Activated CD4-positive, CD25-positive, alpha-beta regulatory T cell treated with anti-CD3 and anti-CD28 coated beads, Interleukin-2, amount 50 U/mL, for 72 hours (primary cell): ENCODE data around the gene IKZF3.
"Not testable (repeated sequence)": the region's sequence is repeated elsewhere in the genome, so short reads cannot be mapped to it uniquely, and the experiment has no call there.

Source experiments
- DNase-seq: peaks from one replicate; pipeline ENCODE4 v3.0.0; 2021

IKZF3 gene

DNA sequence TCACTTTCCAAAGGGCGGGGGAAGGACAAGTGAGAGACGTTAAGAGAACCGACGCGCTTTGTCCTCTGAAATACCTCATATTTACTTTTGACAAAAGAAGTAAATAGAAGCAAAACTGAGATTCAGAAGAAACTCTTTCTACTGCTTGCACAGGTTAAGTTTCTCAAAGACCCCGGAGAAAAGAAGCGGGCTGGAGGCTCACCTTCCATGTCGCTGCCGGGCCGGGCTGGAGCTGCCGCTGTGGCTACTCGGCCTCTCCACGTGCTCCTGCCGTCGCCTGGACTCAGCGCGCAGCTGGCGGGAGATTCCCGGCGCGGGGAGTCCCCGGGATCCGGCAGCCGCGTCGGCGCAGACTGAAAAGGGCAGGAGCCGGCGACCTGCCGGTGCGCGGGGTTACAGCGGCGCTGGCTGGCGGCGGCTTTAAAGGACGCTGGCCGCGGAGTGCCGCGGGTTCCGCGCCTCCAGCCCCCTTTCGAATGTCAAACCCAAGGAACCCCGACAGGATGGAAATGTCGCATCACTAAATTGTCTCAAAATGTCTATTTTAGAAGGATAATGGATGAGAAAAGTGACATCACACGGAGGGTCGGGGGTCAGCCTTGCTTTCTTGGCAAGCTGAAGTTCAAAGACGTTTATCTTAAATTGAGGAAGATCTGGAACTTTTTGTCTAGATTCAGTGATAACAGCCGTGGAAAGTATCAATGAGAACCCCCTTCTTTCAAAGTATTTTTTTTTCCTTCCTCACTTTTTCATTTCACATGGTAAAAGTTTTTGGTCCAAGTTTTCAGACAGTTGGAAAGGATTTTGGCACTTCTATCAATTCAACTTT is at the start of gene IKZF3:
Gene IKZF3, minus strand, starts transcription at position 395 of the 829 bp plus-strand sequence. Its CDS starts 186 bp downstream, at position 209.
- peak; percentile 84 for DNase-seq

- no peak for DNase-seq
These were observed 44.8 kb upstream of the IKZF3 start for GRCh38 chr17:39908789-39909352.

DNA sequence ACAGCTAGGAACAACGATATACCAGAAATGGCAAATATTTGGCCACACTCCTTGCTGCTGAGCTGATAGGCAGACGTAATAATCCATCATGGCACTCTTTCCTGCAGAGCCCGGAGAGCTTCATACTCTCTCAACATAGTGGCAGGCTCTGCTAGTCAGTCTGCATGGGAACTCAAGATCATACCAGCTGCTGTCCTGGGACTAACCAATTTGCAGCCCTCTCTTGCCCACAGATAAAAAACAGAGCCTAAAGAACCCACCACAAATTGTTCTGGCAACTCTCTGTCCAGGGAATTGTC is 40.8 kb upstream of the IKZF3 start:
- DNase-seq = no peak

DNA sequence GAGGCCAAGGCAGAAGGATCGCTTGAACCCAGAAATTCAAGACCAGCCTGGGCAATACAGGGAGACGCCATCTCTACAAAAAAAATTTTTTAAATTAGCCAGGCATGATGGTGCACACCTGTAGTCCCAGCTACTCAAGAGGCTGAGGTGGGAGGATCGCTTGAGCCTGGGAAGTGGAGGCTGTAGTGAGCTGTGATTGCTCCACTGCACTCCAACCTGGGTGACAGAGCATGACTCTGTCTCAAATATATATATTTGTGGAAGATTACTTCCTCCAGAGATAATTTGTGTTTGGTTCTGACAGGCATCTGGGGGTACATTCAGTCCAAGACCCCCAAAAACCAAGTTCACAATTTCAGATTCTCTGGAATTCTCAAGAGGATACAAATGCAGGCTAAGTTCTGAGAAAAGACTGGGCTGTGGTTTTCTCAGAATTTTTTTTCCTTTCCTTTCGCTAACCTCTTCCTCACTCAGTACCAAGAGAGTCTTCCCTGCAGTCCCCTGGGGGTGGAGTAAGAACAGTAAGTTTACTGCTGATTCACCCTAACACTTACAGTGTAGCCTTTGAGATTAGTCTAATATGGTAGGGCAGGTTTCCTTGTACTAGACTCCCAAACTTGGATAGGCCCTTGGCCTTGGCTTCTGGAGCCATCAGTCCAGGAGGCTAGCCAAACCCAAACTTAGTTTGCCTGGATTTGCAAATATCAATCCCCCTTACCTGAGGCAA is 39.2 kb upstream of the IKZF3 start:
- no peak for DNase-seq

DNA sequence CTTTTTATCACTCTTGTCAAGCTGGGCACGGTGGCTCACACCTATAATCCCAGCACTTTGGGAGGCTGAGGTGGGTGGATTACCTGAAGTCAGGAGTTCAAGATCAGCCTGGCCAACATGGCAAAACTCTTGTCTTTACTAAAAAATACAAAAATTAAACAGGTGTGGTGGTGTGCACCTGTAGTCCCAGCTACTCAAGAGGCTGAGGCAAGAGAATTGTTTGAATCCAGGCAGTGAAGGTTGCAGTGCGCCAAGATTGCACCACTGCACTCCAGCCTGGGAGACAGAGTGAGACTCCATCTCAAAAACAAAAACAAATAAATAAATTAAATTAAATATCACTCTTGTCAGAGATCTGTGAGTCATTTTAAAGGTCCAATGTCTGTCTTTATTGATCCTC is 37.9 kb upstream of the IKZF3 start:
- not testable (repeated sequence) for DNase-seq

DNA sequence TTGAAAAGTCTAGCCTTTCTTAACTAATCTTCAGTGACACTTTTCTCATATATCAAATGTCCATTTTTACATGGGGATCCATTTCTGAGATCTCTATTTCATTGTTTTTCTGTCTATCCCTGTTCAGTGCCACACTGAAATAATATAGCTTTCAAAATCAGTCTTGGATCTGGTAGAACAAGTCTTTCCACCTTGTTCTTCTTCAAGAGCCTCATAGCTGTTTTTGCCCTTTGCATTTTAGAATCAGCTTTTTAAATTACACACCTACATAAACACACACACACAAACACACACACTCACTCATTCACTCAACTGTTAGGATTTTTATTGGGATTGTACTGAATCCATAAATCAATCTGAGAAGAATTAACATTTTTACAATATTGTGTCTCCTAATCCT is 35.1 kb upstream of the IKZF3 start:
- no peak for DNase-seq

GRCh38 chr17:39898088-39898487 is 34.0 kb upstream of the IKZF3 start:
- DNase-seq = no peak

DNA sequence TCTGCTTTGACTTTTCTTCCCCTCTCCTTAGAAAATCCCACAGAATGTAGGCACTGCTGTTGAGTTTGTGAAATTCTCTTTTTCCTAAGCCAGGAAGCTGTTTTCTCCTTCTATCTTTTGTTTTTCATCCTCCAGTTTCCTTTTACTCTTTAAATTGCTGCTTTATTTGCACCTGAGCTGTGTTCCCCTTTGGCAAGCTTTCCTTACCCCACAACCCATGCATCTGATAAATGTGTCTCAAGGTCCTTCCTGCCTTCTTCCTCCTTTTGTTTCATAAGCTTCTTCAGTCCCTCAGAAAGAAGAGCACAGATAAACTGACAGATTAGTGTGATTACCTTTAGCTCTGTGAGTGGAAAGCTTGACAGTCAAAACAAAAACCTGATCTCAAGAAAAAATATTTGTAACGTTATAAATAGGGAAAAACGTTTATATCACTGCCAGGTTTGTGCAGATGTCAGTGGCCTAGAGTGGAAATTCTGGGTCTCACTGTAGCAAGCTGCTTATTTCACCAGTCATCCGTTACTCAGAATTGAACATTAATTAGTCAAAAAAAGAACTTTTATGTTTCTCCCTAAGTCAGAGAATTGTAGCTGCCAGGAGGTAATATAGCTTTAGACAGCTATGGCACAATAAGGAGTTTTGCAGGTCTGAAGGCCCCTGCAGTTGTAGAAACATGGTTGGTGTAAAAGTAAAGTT is 30.7 kb upstream of the IKZF3 start:
- DNase-seq = no peak

- no peak for DNase-seq
These were observed 25.1 kb upstream of the IKZF3 start for GRCh38 chr17:39889200-39889599.

GRCh38 chr17:39887078-39887477 is 23.0 kb upstream of the IKZF3 start:
- DNase-seq = no peak

DNA sequence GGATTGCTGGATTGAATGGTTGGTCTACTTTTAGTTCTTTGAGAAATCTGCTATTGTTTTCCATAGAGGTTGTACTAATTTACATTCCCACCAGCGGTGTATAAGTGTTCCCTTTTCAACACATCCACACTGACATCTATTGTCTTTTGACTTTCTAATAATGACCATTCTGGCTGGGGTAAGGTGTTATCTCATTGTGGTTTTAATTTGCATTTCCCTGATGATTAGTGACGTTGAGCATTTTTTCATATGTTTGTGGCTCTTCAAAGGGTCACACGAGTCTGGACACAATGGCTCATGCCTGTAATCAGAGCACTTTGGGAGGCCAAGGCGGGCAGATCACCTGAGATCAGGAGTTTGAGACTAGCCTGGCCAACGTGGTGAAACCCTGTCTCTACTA is 22.0 kb upstream of the IKZF3 start:
- not testable (repeated sequence) for DNase-seq

DNA sequence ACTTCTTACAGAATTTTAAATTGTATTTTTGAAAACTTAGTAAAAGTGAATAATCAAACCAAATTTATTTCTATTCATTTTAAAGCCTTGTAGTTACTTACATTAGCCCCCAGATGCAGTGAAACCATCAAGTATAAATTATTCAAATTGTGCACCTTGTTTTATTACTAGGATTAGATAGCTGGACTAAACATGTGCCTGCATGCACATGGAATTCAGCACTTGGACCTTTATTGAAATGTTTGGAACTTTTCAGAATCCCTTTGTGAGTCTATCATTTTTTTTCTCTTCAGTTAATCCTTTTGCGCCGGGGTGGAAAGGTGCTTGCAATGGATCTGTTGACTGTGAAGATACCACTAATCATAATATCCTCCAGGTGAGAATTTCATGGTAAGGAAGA is 8.6 kb upstream of the IKZF3 start:
- no peak for DNase-seq

GRCh38 chr17:39871801-39872200 is 7.7 kb upstream of the IKZF3 start:
- no peak for DNase-seq

- DNase-seq = no peak
These were observed 6.7 kb upstream of the IKZF3 start for GRCh38 chr17:39870776-39871175.

GRCh38 chr17:39868554-39868942 is 4.4 kb upstream of the IKZF3 start:
- DNase-seq = no peak

- peak; percentile 66 for DNase-seq
These were observed 3.9 kb upstream of the IKZF3 start, which contains the start of gene ZPBP2 for GRCh38 chr17:39867880-39868553. ZPBP2 (plus strand) TSS chr17:39868202; CDS start chr17:39868355, 153 bp downstream.

GRCh38 chr17:39867084-39867879 is 3.2 kb upstream of the IKZF3 start:
- DNase-seq = peak; percentile 65

- DNase-seq = no peak
These were observed 2.1 kb upstream of the IKZF3 start for GRCh38 chr17:39866013-39866730.

GRCh38 chr17:39863244-39863917 is 731 bp downstream of the IKZF3 start:
- DNase-seq = no peak

GRCh38 chr17:39861235-39861634 is 2.9 kb downstream of the IKZF3 start:
- DNase-seq = no peak
